Measurements from ENCODE around the gene CELA2B.

DNA sequence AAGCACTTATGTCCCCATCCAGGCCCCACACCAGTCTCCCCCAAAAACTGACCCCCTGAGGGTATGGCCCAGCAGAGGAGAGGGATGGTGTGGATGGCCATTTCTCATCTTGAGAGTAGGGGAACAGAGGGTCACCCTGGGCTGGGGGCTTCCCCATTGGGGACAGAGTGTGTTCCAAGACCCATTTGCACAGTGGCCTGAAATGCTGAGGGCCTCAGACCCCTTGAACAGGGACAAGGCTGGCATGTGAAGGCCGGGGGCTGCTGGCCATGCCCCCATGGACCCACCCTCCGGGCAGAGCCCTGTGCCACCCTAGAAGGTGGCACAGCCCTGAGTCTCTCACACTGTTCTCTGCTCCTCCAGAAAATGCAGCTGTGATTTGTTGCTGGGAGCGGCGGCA, 29.7 kb upstream of the CELA2B start:
- TF ChIP-seq, protein P1, sequence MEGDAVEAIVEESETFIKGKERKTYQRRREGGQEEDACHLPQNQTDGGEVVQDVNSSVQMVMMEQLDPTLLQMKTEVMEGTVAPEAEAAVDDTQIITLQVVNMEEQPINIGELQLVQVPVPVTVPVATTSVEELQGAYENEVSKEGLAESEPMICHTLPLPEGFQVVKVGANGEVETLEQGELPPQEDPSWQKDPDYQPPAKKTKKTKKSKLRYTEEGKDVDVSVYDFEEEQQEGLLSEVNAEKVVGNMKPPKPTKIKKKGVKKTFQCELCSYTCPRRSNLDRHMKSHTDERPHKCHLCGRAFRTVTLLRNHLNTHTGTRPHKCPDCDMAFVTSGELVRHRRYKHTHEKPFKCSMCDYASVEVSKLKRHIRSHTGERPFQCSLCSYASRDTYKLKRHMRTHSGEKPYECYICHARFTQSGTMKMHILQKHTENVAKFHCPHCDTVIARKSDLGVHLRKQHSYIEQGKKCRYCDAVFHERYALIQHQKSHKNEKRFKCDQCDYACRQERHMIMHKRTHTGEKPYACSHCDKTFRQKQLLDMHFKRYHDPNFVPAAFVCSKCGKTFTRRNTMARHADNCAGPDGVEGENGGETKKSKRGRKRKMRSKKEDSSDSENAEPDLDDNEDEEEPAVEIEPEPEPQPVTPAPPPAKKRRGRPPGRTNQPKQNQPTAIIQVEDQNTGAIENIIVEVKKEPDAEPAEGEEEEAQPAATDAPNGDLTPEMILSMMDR (IDR thresholded peaks at IDR 0.05 in 2 of 3, conservative IDR thresholded peaks at IDR 0.05 in 1 of 3; ENCODE audit: insufficient read depth in 2 of 3, low read depth in 1 of 3, low read length in 3 of 3), result no peak
- no peak for TF ChIP-seq NR2C2 (CRISPR knock-in tag; IDR thresholded peaks at IDR 0.05)
- no peak for TF ChIP-seq NR2C2 (tag; IDR thresholded peaks at IDR 0.05)
